ENCODE results near the gene MYCL.

MYCL gene

GRCh38 chr1:39890880-39891279 is 10.8 kb downstream of the MYCL start:
- no peak for ATAC-seq
- no peak for TF ChIP-seq TOX (CRISPR knock-in tag; IDR thresholded peaks at IDR 0.05; ENCODE audit: borderline replicate concordance)
- TF ChIP-seq ZNF565 (CRISPR knock-in tag; conservative IDR thresholded peaks at IDR 0.05; ENCODE audit: low read depth), result no peak
- TF ChIP-seq SNAI2 (CRISPR knock-in tag; IDR thresholded peaks at IDR 0.05), result no peak
- no peak for TF ChIP-seq TSHZ2 (CRISPR knock-in tag; IDR thresholded peaks at IDR 0.05)
- TF ChIP-seq PPARA (CRISPR knock-in tag; IDR thresholded peaks at IDR 0.05; ENCODE audit: borderline replicate concordance), result no peak
- no peak for TF ChIP-seq CSRNP3 (CRISPR knock-in tag; IDR thresholded peaks at IDR 0.05)
- no peak for TF ChIP-seq ZNF8 (CRISPR knock-in tag; IDR thresholded peaks at IDR 0.05)
- no peak for TF ChIP-seq ARNTL (CRISPR knock-in tag; IDR thresholded peaks at IDR 0.05; ENCODE audit: borderline replicate concordance, low read depth)
- no peak for TF ChIP-seq CSDC2 (CRISPR knock-in tag; IDR thresholded peaks at IDR 0.05)
- no peak for TF ChIP-seq TCF4 (CRISPR knock-in tag; IDR thresholded peaks at IDR 0.05; ENCODE audit: borderline replicate concordance)
- no peak for TF ChIP-seq BACH2 (CRISPR knock-in tag; IDR thresholded peaks at IDR 0.05; ENCODE audit: borderline replicate concordance)
- TF ChIP-seq ISL1 (CRISPR knock-in tag; IDR thresholded peaks at IDR 0.05), result no peak
- TF ChIP-seq PATZ1 (CRISPR knock-in tag; IDR thresholded peaks at IDR 0.05; ENCODE audit: borderline replicate concordance), result no peak
- no peak for TF ChIP-seq OSR1 (CRISPR knock-in tag; IDR thresholded peaks at IDR 0.05)
- TF ChIP-seq ZC3H10 (CRISPR knock-in tag; IDR thresholded peaks at IDR 0.05), result no peak
- TF ChIP-seq CREB5 (CRISPR knock-in tag; IDR thresholded peaks at IDR 0.05; ENCODE audit: low read depth), result no peak
- no peak for TF ChIP-seq ZFP3 (CRISPR knock-in tag; IDR thresholded peaks at IDR 0.05)

- ATAC-seq, result no peak
- TF ChIP-seq CREB5 (CRISPR knock-in tag; IDR thresholded peaks at IDR 0.05; ENCODE audit: low read depth), result no peak
- TF ChIP-seq ISL1 (CRISPR knock-in tag; IDR thresholded peaks at IDR 0.05), result no peak
- TF ChIP-seq ESRRG (CRISPR knock-in tag; IDR thresholded peaks at IDR 0.05), result no peak
- TF ChIP-seq TOX (CRISPR knock-in tag; IDR thresholded peaks at IDR 0.05; ENCODE audit: borderline replicate concordance), result no peak
- no peak for TF ChIP-seq PATZ1 (CRISPR knock-in tag; IDR thresholded peaks at IDR 0.05; ENCODE audit: borderline replicate concordance)
- TF ChIP-seq RARB (CRISPR knock-in tag; IDR thresholded peaks at IDR 0.05), result no peak
- TF ChIP-seq ZNF565 (CRISPR knock-in tag; conservative IDR thresholded peaks at IDR 0.05; ENCODE audit: low read depth), result no peak
- TF ChIP-seq PPARA (CRISPR knock-in tag; IDR thresholded peaks at IDR 0.05; ENCODE audit: borderline replicate concordance), result no peak
- no peak for TF ChIP-seq TSHZ2 (CRISPR knock-in tag; IDR thresholded peaks at IDR 0.05)
- TF ChIP-seq ZFP30 (CRISPR knock-in tag; IDR thresholded peaks at IDR 0.05), result no peak
- TF ChIP-seq ARNTL (CRISPR knock-in tag; IDR thresholded peaks at IDR 0.05; ENCODE audit: borderline replicate concordance, low read depth), result no peak
- no peak for TF ChIP-seq ZNF70 (CRISPR knock-in tag; IDR thresholded peaks at IDR 0.05)
- TF ChIP-seq TCF4 (CRISPR knock-in tag; IDR thresholded peaks at IDR 0.05; ENCODE audit: borderline replicate concordance), result no peak
- no peak for TF ChIP-seq SNAI2 (CRISPR knock-in tag; IDR thresholded peaks at IDR 0.05)
- TF ChIP-seq ZNF8 (CRISPR knock-in tag; IDR thresholded peaks at IDR 0.05), result no peak
- no peak for TF ChIP-seq GLIS3 (CRISPR knock-in tag; IDR thresholded peaks at IDR 0.05)
- no peak for TF ChIP-seq POU6F1 (CRISPR knock-in tag; IDR thresholded peaks at IDR 0.05; ENCODE audit: borderline replicate concordance, low read depth)
Observed at GRCh38 chr1:39890273-39890672, 11.4 kb downstream of the MYCL start.

All from SK-N-SH treated with all-trans-retinoic acid at 6 μM for 48 hours (cell line).